Uterus (tissue), 4 donors: ENCODE measurements around the gene SECISBP2L. TPM values are rescaled to one million over a fixed set of nuclear protein-coding genes. Genes with fewer than 3 reads are reported as not detected.
"Not testable (repeated sequence)": the region's sequence is repeated elsewhere in the genome, so short reads cannot be mapped to it uniquely, and the experiment has no call there.

ENCODE experiments used
- DNase-seq, 2 donors: peaks; one replicate each; pipeline ENCODE4 v3.0.0-alpha.2; 2019 to 2020
- H3K27ac ChIP-seq, 2 donors: fragments of 200-600 bp; sonication (generic); 1 replicate in 1 of 2; 2 replicates in 1 of 2; pipeline ENCODE4 v1.5.1; 2016 to 2018
- H3K27me3 ChIP-seq, 2 donors: fragments of 200-600 bp; sonication (generic); one replicate each; pipeline ENCODE4 v1.5.1; 2018 to 2019; ENCODE audit warnings: control low read depth in 1 of 2
- H3K36me3 ChIP-seq, 2 donors: fragments of 200-600 bp; sonication (generic); one replicate each; pipeline ENCODE4 v1.5.1; 2019; ENCODE audit warnings: control low read depth in 1 of 2
- H3K4me1 ChIP-seq, 2 donors: fragments of 200-600 bp; sonication (generic); one replicate each; pipeline ENCODE4 v1.5.1; 2018 to 2019; ENCODE audit warnings: control low read depth in 1 of 2
- H3K4me3 ChIP-seq, 2 donors: fragments of 200-600 bp; sonication (generic); 1 replicate in 1 of 2; 2 replicates in 1 of 2; pipeline ENCODE4 v1.5.1; 2018 to 2019; ENCODE audit warnings: mild to moderate bottlenecking in 1 of 2
- H3K9me3 ChIP-seq, 2 donors: fragments of 200-600 bp; sonication (generic); one replicate each; pipeline ENCODE4 v1.5.1; 2019; ENCODE audit warnings: control low read depth in 1 of 2
- POLR2A ChIP-seq, 2 donors: fragments of 450-650 bp; IDR thresholded peaks; one replicate each; pipeline ENCODE4 v1.6.1; 2016; ENCODE audit warnings: antibody characterized with exemption in 2 of 2, mild to moderate bottlenecking in 1 of 2, moderate library complexity in 1 of 2
- intact Hi-C: fragments of 100-400 bp; cut with DNase I; formaldehyde crosslinking; loops from one replicate; pipeline ENCODE4 v1.15.1; 2023; ENCODE audit warnings: low total_unique reads
- total RNA-seq, 4 donors: library from RNA; depleted of rRNA in 3 of 4; stranded (reverse); fragments of >200 nt in 3 of 4; gene quantifications; one replicate each; pipeline versions ENCODE4 v1.1.0 to v1.2.4, GENCODE V29; 2014 to 2023
- TF ChIP-seq, protein P1 (sequence below), 4 experiments: fragments of 200-600 bp in 2 of 4; fragments of 450-650 bp in 2 of 4; sonication (generic) in 2 of 4; IDR thresholded peaks; one replicate each; pipeline ENCODE4 v1.5.1; 2016 to 2019; ENCODE audit warnings: antibody characterized with exemption in 4 of 4, mild to moderate bottlenecking in 2 of 4, moderate library complexity in 1 of 4
- donor health status: DM: yes; HTN: yes; CAD: no.

SECISBP2L gene
- total RNA-seq, 4 donors from 2014 or later, result 24.8 to 73.9 (median 47.6) TPM

DNA sequence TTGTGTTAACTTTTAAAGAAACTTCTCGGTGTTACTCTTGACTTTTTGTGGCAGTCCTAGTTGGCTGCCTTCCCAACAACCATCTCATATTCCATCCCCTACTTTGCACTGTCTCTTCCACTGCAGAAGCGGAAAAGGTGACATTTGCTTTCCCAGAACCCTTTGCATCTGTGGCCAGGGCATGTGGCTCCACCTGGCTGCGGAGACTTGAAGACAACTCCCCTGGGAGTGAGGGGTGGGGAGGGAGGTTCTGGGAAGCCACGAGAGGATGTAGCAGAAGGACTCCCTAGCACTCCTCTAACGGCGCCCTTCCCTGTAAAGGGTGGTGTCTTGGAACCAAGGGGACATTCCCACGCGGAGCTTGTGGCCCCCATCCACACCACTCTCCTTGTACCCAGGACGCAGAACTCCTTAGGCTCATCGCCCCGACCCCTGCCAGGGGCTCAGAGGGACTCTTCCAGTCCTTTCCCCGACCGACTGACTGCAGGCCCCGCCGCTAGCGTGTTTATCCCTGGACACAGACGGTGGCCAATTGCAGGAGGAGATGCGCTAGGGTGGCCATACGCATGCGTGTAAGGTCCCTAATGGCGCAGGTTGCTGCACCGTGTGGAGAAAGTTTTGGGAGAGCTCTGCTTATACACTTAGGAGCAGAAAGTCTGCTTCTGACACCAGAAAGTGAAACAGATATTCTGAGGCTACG lies 33.2 kb upstream of the SECISBP2L start:
- intact Hi-C loops, result no loop called here
- Histone ChIP-seq H3K27me3 (no peaks in the 10 kb centered on the region), H3K27ac (no peak overlapping the region), H3K4me1 (no peaks in the 10 kb centered on the region), H3K9me3 (no peaks in the 10 kb centered on the region), H3K4me3 (no peak overlapping the region), H3K36me3 (no peaks in the 10 kb centered on the region)
- no peak for DNase-seq
- TF ChIP-seq POLR2A (IDR thresholded peaks at IDR 0.05), result no peak
- TF ChIP-seq, protein P1, sequence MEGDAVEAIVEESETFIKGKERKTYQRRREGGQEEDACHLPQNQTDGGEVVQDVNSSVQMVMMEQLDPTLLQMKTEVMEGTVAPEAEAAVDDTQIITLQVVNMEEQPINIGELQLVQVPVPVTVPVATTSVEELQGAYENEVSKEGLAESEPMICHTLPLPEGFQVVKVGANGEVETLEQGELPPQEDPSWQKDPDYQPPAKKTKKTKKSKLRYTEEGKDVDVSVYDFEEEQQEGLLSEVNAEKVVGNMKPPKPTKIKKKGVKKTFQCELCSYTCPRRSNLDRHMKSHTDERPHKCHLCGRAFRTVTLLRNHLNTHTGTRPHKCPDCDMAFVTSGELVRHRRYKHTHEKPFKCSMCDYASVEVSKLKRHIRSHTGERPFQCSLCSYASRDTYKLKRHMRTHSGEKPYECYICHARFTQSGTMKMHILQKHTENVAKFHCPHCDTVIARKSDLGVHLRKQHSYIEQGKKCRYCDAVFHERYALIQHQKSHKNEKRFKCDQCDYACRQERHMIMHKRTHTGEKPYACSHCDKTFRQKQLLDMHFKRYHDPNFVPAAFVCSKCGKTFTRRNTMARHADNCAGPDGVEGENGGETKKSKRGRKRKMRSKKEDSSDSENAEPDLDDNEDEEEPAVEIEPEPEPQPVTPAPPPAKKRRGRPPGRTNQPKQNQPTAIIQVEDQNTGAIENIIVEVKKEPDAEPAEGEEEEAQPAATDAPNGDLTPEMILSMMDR (IDR thresholded peaks at IDR 0.05), result no peak

DNA sequence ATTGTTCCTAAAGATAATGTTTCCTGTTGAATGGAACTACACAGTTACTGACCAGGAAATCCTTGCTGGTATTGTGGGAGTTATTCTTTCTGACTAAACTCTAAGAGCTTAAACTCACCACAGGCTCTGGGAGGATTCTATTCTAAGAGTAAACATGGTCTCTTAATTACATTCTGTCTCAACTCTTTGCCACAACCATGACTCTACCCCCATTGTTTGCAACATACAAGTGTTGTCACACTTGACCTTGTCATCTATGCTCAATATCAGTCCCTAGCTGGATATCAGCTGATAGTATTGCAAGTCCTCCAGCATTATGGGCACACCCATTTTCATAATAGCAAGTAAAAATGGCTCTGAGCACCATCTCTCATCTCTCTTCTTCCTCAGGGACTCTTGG lies 29.6 kb upstream of the SECISBP2L start:
- TF ChIP-seq POLR2A (IDR thresholded peaks at IDR 0.05), result no peak
- TF ChIP-seq, protein P1 (IDR thresholded peaks at IDR 0.05), result no peak
- H3K4me3 ChIP-seq, result no peak overlapping the region
- DNase-seq, result no peak
- no peaks in the 10 kb centered on the region for H3K27me3 ChIP-seq
- H3K9me3 ChIP-seq, result no peaks in the 10 kb centered on the region
- H3K4me1 ChIP-seq, result no peaks in the 10 kb centered on the region
- intact Hi-C loops, result no loop called here
- H3K27ac ChIP-seq, result no peak overlapping the region
- no peaks in the 10 kb centered on the region for H3K36me3 ChIP-seq

DNA sequence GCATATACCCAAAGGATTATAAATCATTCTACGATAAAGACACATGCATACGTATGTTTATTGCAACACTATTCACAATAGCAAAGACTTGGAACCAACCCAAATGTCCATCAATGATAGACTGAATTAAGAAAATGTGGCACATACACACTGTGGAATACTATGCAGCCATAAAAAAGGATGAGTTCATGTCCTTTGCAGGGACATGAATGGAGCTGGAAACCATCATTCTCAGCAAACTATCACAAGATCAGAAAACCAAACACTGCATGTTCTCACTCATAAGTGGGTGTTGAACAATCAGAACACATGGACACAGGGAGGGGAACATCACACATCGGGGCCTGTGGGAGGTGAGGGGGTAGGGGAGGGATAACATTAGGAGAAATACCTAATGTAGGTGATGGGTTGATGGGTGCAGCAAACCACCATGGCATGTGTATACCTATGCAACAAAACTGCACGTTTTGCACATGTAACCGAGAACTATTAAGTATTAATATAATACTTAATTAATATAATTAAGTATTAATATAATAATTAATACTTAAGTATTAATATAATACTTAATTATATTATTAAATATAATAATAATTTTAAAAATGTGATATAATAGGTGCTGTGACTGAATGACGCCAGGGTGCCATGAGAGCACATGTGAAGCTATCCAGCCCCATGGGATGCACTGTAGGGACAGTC lies 28.5 kb upstream of the SECISBP2L start:
- H3K9me3 ChIP-seq, H3K4me3 ChIP-seq, DNase-seq, H3K4me1 ChIP-seq, H3K27ac ChIP-seq, H3K36me3 ChIP-seq, H3K27me3 ChIP-seq, intact Hi-C loops: not testable (repeated sequence)

DNA sequence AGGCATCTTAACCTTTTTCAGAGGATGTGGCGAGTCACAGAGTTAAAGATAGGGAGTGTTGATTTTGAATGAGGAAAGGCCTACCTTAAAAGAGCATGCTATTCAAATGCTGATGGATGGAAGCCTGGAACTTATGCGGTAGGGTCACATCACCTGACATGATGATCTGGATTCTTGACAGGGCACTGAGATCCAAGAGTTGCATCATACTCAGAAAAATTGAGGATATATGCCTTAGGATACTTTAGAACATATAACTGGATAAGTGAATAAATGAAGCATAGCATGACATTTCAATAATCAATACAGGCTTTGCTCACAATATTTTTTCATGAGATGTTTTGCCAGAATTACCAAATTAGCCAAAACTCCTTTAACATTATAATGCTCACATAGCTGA lies 20.1 kb upstream of the SECISBP2L start:
- no peaks in the 10 kb centered on the region for H3K4me1 ChIP-seq
- no peak for DNase-seq
- H3K9me3 ChIP-seq, result no peaks in the 10 kb centered on the region
- TF ChIP-seq POLR2A (IDR thresholded peaks at IDR 0.05), result no peak
- TF ChIP-seq, protein P1 (IDR thresholded peaks at IDR 0.05), result no peak
- H3K4me3 ChIP-seq, result no peak overlapping the region
- no peaks in the 10 kb centered on the region for H3K36me3 ChIP-seq
- H3K27me3 ChIP-seq, result no peaks in the 10 kb centered on the region
- no peak overlapping the region for H3K27ac ChIP-seq
- intact Hi-C loops, result no loop called here

DNA sequence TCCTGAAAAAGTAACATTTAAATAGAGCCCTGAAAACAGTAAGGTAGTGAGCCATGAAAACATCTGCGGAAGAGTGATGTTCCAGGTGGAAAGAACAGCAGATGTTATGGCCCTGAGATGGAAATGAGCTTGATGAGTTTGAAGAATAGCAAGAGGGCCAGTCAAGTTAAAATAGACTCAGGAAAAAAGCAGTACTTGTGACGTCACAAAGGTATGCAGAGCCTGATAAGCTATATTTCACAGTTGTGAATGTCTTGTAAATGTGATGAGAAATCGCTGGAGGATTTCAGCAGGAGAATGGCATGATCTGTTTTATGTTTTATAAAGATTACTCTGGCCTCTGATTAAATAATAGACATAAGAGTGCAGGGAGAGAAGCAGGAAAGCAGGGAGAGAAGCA lies 18.6 kb upstream of the SECISBP2L start:
- no peaks in the 10 kb centered on the region for H3K9me3 ChIP-seq
- H3K27me3 ChIP-seq, result no peaks in the 10 kb centered on the region
- intact Hi-C loops, result no loop called here
- no peaks in the 10 kb centered on the region for H3K36me3 ChIP-seq
- no peak for DNase-seq
- no peak overlapping the region for H3K27ac ChIP-seq
- TF ChIP-seq POLR2A (IDR thresholded peaks at IDR 0.05), result no peak
- TF ChIP-seq, protein P1 (IDR thresholded peaks at IDR 0.05), result no peak
- H3K4me3 ChIP-seq, result no peak overlapping the region
- no peaks in the 10 kb centered on the region for H3K4me1 ChIP-seq
